ENCODE results near the gene INKA2.

The INKA2 gene

DNA sequence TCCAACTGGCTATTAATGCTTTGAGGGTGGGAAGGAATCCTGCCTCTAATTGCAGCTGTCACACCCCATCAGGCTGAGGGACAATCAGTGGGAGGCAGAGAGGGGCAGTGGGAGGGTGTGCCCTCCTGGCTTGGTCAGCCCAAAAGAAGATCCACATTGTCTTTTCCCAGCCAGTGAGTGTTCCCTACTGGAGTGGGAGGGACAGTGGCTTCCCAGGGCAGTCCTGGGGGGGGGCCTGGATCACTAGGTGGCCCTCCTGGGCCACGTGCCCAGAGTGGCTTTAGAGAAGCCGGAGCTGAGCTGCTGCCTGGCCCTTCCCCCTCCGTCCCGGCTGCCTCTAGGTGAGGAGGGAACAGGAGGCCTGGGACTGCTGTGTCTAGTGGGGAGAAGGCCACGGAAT is 14.0 kb downstream of the INKA2 start:
- no peak for DNase-seq (ENCODE audit: low read depth, low spot score)
- TF ChIP-seq, protein P1, sequence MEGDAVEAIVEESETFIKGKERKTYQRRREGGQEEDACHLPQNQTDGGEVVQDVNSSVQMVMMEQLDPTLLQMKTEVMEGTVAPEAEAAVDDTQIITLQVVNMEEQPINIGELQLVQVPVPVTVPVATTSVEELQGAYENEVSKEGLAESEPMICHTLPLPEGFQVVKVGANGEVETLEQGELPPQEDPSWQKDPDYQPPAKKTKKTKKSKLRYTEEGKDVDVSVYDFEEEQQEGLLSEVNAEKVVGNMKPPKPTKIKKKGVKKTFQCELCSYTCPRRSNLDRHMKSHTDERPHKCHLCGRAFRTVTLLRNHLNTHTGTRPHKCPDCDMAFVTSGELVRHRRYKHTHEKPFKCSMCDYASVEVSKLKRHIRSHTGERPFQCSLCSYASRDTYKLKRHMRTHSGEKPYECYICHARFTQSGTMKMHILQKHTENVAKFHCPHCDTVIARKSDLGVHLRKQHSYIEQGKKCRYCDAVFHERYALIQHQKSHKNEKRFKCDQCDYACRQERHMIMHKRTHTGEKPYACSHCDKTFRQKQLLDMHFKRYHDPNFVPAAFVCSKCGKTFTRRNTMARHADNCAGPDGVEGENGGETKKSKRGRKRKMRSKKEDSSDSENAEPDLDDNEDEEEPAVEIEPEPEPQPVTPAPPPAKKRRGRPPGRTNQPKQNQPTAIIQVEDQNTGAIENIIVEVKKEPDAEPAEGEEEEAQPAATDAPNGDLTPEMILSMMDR (IDR thresholded peaks at IDR 0.05; ENCODE audit: low read depth, low read length), result no peak
- in situ Hi-C loops (cut with HindIII; ENCODE audit: low sequenced_read_pairs), result no loop called here
- no peak overlapping the region for H3K4me3 ChIP-seq (ENCODE audit: low read depth, low read length)

DNA sequence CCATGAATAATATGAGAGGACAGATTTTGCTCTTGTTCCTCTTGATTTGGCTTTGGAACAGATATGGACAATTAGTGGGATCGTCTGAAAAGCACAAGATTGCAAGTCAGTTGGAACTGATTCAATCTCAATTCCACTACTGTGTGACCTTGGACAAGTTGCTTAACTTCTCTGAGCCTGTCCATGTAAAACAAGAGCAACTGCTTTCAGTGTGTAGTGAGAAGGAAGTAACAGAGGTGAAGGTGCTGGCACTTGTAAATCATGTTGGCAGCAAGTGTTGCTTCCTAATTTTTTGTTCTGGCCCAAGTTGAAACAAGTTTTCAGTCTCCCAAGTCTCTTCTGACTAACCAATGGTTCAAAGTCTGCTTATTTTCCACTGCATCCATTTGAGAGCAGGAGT is 15.3 kb downstream of the INKA2 start:
- DNase-seq (ENCODE audit: low read depth, low spot score), result no peak
- TF ChIP-seq, protein P1 (IDR thresholded peaks at IDR 0.05; ENCODE audit: low read depth, low read length), result no peak
- no peak overlapping the region for H3K4me3 ChIP-seq (ENCODE audit: low read depth, low read length)
- in situ Hi-C loops (cut with HindIII; ENCODE audit: low sequenced_read_pairs), result no loop called here

DNA sequence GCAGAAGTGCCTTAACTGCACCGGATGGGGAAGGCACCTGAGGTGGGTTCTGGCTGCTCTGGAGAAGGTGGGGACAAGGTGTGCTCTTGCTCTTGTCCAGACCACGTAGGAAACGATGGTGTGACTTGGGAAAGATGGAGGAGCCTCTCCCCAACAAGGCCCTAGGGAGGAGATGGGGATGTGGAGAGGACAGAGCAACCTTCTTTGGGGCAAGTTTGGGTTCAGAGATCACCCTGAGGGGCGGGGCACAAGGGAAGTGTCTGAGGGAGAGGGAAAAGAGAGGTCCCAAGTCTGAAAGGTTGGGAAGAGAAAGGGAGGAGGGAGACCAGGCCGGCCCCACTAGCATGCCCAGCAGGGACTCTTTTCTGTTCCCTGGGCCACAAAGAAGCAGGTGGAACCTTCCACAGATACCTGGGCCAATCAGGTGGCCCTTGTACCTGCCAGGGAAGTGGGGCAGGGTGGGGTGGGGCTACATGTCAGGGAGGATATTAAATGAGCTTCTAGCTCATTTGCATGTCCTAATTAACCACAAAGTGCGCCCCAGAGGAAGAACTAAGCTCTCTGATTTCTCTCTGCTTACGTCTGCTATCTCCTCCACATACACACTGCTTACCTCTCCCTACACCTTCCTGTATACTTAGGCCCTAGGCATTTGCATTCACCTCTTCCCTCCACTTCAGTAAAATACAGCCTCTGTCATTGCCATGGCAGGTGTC is 15.9 kb downstream of the INKA2 start:
- TF ChIP-seq, protein P1 (IDR thresholded peaks at IDR 0.05; ENCODE audit: low read depth, low read length), result no peak
- no peak overlapping the region for H3K4me3 ChIP-seq (ENCODE audit: low read depth, low read length)
- in situ Hi-C loops (cut with HindIII; ENCODE audit: low sequenced_read_pairs), result no loop called here
- no peak for DNase-seq (ENCODE audit: low read depth, low spot score)

DNA sequence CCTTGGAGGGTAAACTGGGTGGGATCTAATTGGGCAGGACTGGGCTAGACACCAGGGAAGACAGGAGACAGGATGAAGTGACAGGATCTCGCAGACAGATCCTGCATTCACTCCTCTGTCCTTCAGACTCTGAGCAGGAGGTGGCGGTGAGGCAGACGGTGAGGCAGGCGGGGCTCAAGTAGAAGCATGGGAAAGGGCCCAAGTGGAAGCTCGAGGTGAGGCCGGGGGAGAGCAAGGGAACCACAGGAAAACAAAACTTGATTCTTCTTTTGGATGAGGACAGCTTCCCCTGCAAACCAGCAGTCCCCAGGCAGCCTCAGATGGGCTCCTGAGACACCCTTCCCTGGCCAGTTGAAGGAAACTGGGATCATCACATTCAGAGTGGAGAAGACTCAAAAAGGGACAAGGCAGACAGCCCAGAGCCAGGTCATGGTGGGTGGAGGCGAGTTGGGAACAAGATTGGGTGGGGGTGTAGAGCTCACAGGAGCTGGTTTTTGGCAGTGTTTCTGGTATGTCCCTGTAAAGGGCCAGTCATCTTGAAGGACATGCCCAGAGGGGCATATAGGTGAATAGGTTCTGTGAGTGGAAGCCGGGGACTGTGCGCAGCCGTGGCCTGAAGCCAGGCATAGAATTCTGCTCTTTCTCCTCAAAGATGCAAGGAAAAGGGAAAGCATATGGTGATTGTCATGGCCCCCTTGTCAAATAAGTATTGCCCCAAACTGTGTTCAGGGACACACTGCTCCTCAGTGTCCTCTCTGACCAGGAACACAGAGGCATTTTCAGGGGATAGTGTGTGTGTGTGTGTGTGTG is 18.0 kb downstream of the INKA2 start:
- H3K4me3 ChIP-seq (ENCODE audit: low read depth, low read length), result no peak overlapping the region
- in situ Hi-C loops (cut with HindIII; ENCODE audit: low sequenced_read_pairs), result no loop called here
- TF ChIP-seq, protein P1 (IDR thresholded peaks at IDR 0.05; ENCODE audit: low read depth, low read length), result no peak
- no peak for DNase-seq (ENCODE audit: low read depth, low spot score)

DNA sequence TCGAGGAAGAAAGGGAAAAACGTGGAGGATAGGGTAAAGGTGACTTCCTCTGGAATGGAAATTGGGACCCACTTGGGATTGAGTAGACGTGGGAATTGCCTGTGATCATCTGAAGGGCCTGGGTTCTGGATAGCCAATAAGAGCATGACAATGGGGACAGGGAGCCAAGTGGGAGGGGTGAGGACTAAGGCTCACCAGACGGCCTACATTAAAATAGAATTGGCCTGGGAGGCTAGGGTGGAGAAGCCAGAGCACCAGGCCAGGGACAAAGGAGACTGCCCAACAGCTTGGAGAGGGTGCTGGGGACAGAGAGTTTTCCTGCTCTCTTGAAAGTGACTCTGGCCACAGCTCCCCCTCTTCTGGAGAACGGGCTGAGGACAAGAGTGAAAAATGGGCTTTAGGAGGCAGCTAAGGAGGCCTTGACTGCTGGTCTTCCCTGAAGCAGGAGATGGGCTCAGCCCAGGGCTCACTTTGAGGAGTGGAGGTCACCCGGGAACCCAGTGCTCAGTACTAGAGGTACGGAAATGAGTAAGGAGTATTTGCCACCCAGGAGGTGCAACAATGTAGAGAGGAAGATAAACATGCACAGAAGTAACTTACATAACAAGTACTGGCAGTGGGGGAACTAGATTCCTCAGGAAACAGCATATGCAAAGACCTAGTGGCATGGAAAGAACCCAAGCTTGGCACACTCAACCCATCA is 18.8 kb downstream of the INKA2 start:
- TF ChIP-seq, protein P1 (IDR thresholded peaks at IDR 0.05; ENCODE audit: low read depth, low read length), result no peak
- H3K4me3 ChIP-seq (ENCODE audit: low read depth, low read length), result no peak overlapping the region
- DNase-seq (ENCODE audit: low read depth, low spot score), result no peak
- in situ Hi-C loops (cut with HindIII; ENCODE audit: low sequenced_read_pairs), result no loop called here

DNA sequence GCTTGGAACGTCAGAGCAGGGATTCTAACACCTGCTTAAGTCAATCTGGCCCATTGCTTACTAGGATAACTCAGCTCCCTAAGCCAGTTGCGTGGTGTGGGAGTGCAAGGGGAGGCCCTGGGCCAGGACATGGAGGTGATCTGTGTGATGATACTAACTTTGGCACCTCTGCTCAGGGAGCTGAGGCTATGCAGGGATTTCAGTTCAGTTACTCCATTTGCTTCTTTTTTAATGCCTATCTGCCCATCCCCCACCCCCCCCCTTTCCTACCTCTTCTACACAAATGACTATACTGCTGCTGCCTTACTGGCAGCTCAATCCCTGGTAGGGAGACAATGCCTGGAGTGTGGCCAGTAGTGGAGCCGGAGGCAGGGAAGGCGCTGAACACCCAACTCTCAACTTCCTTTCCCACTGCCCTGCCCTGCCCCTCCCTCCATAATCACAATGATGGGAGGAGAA is 19.5 kb downstream of the INKA2 start:
- in situ Hi-C loops (cut with HindIII; ENCODE audit: low sequenced_read_pairs), result no loop called here
- no peak for DNase-seq (ENCODE audit: low read depth, low spot score)
- TF ChIP-seq, protein P1 (IDR thresholded peaks at IDR 0.05; ENCODE audit: low read depth, low read length), result no peak
- no peak overlapping the region for H3K4me3 ChIP-seq (ENCODE audit: low read depth, low read length)
